NK-92 (cell line): Measurements from ENCODE around the gene CEP44.
"Not testable (repeated sequence)": the region's sequence is repeated elsewhere in the genome, so short reads cannot be mapped to it uniquely, and the experiment has no call there.

Experiments used
- DNase-seq: peaks from one replicate; lab custom pipeline; 2025; ENCODE audit not compliant: unreplicated experiment; lab: John Stamatoyannopoulos, UW

CEP44 gene

DNA sequence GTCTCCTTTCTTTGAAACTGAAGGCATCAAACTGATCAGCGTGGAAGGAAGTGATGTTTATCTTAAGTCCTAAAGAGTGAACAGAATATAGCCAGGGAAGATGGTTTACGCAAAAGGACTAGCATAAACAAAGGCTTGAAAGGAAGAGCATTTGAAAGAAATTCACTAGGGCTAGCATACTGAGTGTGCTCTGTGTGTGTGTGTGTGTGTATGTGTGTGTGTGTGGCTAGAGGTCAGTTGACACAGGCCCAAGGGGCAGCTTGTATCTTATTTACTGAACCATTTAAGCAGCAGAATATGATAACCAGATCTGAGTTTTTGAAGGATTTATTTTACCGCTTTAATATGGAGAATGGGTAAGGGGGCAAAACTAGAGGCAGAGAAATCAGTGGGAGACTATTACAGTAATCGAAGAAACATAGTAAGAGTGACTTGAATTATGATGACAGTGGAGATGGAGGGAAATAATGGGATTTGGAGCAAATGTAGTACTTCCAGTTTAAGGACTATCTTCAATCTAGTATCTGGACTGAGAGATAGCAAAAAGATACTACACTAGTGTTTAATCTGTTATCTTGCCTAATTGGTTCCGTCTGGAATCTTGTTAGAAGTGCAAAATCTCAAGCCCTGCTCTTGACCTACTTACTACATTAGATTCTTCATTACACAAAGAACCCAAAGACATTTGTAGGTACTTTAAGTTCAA is 36.9 kb downstream of the CEP44 start:
- DNase-seq = no peak

DNA sequence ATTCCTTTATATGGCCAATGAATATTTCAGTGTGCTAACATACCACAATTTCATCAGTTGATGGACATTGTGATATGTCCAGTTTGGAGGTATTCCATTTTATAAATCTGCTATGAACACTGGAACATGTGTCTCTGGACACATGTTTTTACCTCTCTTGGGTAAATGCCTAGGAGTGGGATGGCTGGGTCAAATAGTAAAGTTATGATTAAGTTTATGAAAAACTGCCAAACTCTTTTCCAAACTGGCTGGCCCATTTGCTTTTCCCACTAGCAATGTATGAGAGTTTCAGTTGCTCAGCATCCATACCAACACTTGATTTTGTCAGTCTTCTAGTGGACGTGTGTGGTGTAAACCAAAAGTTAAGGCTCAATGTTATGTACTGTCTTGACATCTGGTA is 40.5 kb downstream of the CEP44 start:
- no peak for DNase-seq

DNA sequence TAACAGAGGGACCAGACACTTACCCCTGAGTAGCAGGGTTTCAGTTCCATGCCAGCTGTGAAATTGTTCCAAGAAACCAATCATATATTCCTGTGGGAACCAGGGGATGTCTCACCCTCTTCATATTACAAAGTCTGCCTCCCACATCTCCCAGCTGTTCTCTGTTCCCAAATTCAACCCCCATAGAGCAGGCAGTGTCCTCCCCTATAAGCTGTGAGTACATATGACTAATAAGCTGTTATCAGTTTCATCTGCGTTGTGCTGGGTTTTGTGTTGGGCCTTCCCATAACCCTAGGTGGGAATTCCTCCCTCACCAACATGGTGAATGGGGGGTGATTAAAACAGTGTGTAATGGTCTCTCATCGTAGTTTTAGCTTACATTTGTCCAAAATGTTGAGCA is 41.0 kb downstream of the CEP44 start:
- DNase-seq = no peak

DNA sequence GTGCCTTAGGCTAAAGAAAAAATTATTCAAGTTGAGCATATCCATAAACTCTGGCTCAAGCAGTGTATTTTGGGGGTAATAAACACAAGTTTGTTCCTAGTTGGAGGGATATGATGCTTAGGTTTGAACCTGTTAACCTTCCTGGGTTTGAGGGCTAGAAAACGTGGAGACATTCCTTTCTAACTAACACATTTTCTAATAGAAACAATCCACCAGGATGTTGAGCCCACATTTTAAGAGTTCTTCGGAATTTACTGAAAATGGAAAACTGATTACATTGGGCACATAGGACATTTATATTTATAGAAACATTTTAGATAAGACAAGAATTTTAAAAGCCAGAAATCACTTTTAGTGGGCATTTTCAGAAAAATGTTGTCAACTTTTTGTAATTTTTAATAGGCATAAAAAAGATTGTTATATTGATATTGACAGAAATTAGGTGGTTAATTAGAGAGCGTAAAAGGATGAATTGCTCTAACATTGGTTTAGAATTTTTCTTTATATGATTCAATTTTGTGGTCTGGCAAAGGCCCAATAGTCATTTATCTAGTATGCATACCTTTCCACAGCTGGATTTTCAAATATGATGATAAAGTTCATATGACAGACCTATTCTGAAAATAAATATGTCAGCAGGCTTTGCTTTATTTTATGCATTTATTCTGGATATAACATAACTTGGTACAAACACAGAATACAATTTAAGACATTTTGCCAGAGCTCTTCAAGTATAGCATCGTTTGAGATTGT is 49.2 kb downstream of the CEP44 start:
- DNase-seq = no peak

GRCh38 chr4:174334628-174335027 is 50.9 kb downstream of the CEP44 start:
- no peak for DNase-seq

GRCh38 chr4:174340714-174341113 is 57.0 kb downstream of the CEP44 start:
- no peak for DNase-seq

GRCh38 chr4:174349156-174349555 is 65.4 kb downstream of the CEP44 start:
- DNase-seq = no peak

GRCh38 chr4:174352061-174352819 is 68.5 kb downstream of the CEP44 start:
- DNase-seq = no peak

DNA sequence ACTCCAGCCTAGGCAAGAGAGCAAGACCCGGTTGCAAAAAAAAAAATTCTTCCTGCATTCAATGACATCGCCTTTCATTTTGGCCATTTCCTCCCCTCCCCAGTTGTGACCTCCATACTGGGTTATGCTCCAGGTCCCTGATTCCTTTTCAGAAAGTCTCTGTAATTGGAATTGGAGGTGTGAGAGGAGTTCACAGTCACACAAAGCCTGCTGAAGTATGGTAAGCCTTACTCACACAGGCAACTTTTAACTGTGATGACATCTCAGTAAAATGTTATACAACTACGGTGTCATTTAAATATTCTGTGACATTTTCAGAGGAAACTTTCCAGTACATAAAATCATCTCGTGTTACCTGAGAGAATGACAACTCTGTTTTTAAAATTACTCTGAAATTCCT is 73.6 kb downstream of the CEP44 start:
- no peak for DNase-seq

DNA sequence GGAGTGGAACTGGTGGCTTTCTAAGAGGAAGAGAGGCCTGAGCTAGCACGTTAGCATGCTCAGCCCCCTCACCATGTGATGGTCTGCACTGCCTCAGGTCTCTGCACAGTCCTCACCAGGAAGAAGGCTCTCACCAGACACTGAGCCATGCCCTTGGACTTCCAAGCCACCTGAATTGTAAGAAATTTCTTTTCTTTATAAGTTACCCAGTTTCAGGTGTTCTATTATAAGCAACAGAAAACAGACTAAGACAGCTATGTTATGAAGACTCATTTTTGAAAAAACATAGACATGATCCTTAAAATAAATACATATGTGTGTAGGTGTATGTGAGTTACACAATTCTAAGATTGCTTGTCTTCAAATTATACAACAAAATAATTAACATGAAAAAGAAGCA is 74.7 kb downstream of the CEP44 start:
- DNase-seq = no peak

DNA sequence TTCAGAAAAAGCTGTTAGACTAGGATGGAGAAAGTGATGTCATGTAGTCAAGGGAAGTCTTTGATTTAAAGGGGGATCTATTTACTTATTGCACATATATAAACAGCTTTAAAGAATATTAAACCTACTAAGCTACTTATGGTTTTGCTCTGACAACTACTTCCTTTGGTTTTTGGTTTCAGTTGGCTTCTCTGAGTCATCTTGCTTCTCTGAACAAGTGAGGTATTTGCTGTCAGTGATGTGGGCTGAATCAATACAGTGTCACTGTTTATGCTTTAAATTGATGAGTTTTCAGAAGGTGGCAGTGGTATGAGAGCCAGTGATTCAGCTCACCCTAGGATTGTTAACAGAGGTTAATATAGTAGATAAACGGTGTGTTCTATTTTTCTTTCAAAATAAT is 75.1 kb downstream of the CEP44 start:
- DNase-seq = no peak

- DNase-seq = no peak
Measured at GRCh38 chr4:174362340-174362739, 78.6 kb downstream of the CEP44 start.

- not testable (repeated sequence) for DNase-seq
Measured at GRCh38 chr4:174363782-174364181, 80.1 kb downstream of the CEP44 start.

DNA sequence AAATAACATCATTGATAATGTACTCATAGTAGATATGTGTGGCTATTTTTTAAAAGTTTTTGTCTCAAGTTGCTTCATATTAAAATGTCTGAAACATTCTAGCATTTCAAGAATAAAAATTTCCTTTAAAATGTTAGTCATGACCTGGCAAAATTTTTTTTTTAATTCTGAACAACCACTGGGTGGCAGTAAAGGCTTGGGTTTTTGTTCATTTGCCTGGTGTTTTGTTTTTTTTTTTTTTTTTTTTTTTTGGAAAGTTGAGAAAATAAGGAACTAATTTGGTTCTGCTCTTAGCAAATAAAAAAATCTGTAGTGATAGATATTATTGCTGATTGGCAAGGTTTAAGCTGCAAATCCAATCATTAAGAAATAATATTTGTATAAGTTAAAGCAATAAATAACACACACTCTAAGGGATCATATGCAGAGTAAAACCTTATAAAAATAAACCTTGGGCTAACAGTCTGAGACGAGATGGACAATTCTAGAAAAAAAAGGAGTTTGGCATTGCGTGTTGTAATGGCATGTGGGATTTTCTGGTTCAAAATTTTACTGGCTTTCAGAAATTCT is 81.4 kb downstream of the CEP44 start:
- DNase-seq = no peak

GRCh38 chr4:174369985-174370384 is 86.3 kb downstream of the CEP44 start:
- no peak for DNase-seq

- DNase-seq = no peak
Measured at GRCh38 chr4:174373821-174374220, 90.1 kb downstream of the CEP44 start.

GRCh38 chr4:174375422-174375821 is 91.7 kb downstream of the CEP44 start:
- no peak for DNase-seq

DNA sequence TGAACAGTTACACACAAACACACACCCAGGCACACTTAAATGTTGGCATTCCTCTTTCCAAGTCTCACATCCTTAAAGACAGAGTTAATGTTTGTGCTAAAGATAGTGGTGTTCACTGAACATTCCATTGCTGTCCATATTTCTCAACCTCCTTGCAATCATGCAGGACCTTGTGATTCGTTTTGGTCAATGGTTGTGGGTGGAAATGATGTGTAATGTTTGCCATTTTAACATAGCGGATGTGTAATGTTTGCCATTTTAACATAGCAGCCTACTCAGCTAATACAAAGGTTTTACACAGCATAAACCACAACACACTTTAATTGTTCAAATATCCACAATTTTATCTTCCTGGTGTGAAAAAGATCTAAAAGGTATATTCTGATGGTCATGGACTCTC is 93.9 kb downstream of the CEP44 start:
- no peak for DNase-seq

GRCh38 chr4:174378951-174379350 is 95.2 kb downstream of the CEP44 start:
- no peak for DNase-seq

DNA sequence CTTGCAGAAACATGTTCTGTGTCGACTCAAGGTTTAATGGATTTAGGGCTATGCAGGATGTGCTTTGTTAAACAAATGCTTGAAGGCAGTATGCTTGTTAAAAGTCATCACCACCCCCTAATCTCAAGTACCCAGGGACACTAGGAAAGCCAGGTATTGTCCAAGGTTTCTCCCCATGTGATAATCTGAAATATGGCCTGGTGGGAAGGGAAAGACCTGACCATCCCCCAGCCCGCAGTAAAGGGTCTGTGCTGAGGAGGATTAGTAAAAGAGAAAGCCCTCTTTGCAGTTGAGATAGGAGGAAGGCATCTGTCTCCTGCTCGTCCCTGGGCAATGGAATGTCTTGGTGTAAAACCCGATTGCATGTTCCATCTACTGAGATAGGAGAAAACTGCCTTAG is 96.5 kb downstream of the CEP44 start:
- DNase-seq = not testable (repeated sequence)

- DNase-seq = no peak
Measured at GRCh38 chr4:174380699-174381439, 97.2 kb downstream of the CEP44 start.
